ENCODE measurements around the gene ABRACL.

GRCh38 chr6:139019722-139020121 is 8.8 kb upstream of the ABRACL start:
- TF ChIP-seq POLR2A (IDR thresholded peaks at IDR 0.05), result no peak
- no peak for TF ChIP-seq CTCF (IDR thresholded peaks at IDR 0.05)
